ENCODE data around the gene TANC2.

GRCh38 chr17:62955841-62956352, 10.1 kb upstream of the TANC2 start:
- no peak for TF ChIP-seq SIN3A (IDR thresholded peaks at IDR 0.05; ENCODE audit: borderline replicate concordance, insufficient read depth, low read depth, low read length)
- TF ChIP-seq, protein P1, sequence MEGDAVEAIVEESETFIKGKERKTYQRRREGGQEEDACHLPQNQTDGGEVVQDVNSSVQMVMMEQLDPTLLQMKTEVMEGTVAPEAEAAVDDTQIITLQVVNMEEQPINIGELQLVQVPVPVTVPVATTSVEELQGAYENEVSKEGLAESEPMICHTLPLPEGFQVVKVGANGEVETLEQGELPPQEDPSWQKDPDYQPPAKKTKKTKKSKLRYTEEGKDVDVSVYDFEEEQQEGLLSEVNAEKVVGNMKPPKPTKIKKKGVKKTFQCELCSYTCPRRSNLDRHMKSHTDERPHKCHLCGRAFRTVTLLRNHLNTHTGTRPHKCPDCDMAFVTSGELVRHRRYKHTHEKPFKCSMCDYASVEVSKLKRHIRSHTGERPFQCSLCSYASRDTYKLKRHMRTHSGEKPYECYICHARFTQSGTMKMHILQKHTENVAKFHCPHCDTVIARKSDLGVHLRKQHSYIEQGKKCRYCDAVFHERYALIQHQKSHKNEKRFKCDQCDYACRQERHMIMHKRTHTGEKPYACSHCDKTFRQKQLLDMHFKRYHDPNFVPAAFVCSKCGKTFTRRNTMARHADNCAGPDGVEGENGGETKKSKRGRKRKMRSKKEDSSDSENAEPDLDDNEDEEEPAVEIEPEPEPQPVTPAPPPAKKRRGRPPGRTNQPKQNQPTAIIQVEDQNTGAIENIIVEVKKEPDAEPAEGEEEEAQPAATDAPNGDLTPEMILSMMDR (IDR thresholded peaks at IDR 0.05) = no peak
